Measurements from ENCODE around the gene TUBD1. TPM values are rescaled to one million over a fixed set of nuclear protein-coding genes. Genes with fewer than 3 reads are reported as not detected.
A peak's percentile ranks its signal among the peaks of the same experiment; 100 is the strongest.

Gene TUBD1
- total RNA-seq, 1 donor from 2014 or later: 5.9 TPM

- Histone ChIP-seq H3K27me3 (ENCODE audit: control insufficient read depth, insufficient read depth, low read length) (no peaks in the 10 kb centered on the region), H3K36me3 (ENCODE audit: control insufficient read depth, insufficient read depth, low read length) (no peaks in the 10 kb centered on the region)
- DNase-seq (ENCODE audit: low read depth): no peak
Observed at GRCh38 chr17:59914274-59914854, 21.6 kb upstream of the TUBD1 start.

GRCh38 chr17:59907467-59907866, 14.7 kb upstream of the TUBD1 start:
- DNase-seq (ENCODE audit: low read depth): no peak
- no peaks in the 10 kb centered on the region for H3K27me3 ChIP-seq (ENCODE audit: control insufficient read depth, insufficient read depth, low read length)
- no peak overlapping the region for H3K4me3 ChIP-seq (ENCODE audit: low read depth, low read length)
- no peak for TF ChIP-seq CTCF (IDR thresholded peaks at IDR 0.05; ENCODE audit: insufficient read depth, low read length, poor library complexity, severe bottlenecking)
- H3K36me3 ChIP-seq (ENCODE audit: control insufficient read depth, insufficient read depth, low read length): no peaks in the 10 kb centered on the region

More at GRCh38 chr17:59914274-59914854, 21.6 kb upstream of the TUBD1 start:
- H3K4me3 ChIP-seq (ENCODE audit: low read depth, low read length): no peak overlapping the region
- peak; percentile 55 for TF ChIP-seq CTCF (IDR thresholded peaks at IDR 0.05; ENCODE audit: insufficient read depth, low read length, poor library complexity, severe bottlenecking)

- Histone ChIP-seq H3K4me3 (ENCODE audit: low read depth, low read length) (no peak overlapping the region), H3K27me3 (ENCODE audit: control insufficient read depth, insufficient read depth, low read length) (no peaks in the 10 kb centered on the region), H3K36me3 (ENCODE audit: control insufficient read depth, insufficient read depth, low read length) (no peaks in the 10 kb centered on the region)
- TF ChIP-seq CTCF (IDR thresholded peaks at IDR 0.05; ENCODE audit: insufficient read depth, low read length, poor library complexity, severe bottlenecking): no peak
- no peak for DNase-seq (ENCODE audit: low read depth)
Observed at GRCh38 chr17:59903455-59903854, 10.7 kb upstream of the TUBD1 start.

GRCh38 chr17:59901604-59902003, 8.9 kb upstream of the TUBD1 start:
- no peaks in the 10 kb centered on the region for H3K27me3 ChIP-seq (ENCODE audit: control insufficient read depth, insufficient read depth, low read length)
- no peak overlapping the region for H3K4me3 ChIP-seq (ENCODE audit: low read depth, low read length)
- H3K36me3 ChIP-seq (ENCODE audit: control insufficient read depth, insufficient read depth, low read length): no peaks in the 10 kb centered on the region
- TF ChIP-seq CTCF (IDR thresholded peaks at IDR 0.05; ENCODE audit: insufficient read depth, low read length, poor library complexity, severe bottlenecking): no peak
- DNase-seq (ENCODE audit: low read depth): no peak

GRCh38 chr17:59899099-59899498, 6.4 kb upstream of the TUBD1 start:
- no peak overlapping the region for H3K4me3 ChIP-seq (ENCODE audit: low read depth, low read length)

More at GRCh38 chr17:59899099-59899498, 6.4 kb upstream of the TUBD1 start:
- DNase-seq (ENCODE audit: low read depth): no peak
- Histone ChIP-seq H3K36me3 (ENCODE audit: control insufficient read depth, insufficient read depth, low read length) (no peaks in the 10 kb centered on the region), H3K27me3 (ENCODE audit: control insufficient read depth, insufficient read depth, low read length) (no peaks in the 10 kb centered on the region)
- peak; percentile 33 for TF ChIP-seq CTCF (IDR thresholded peaks at IDR 0.05; ENCODE audit: insufficient read depth, low read length, poor library complexity, severe bottlenecking)

All from kidney epithelial cell (primary cell).